ENCODE data around the gene PKNOX1.

DNA sequence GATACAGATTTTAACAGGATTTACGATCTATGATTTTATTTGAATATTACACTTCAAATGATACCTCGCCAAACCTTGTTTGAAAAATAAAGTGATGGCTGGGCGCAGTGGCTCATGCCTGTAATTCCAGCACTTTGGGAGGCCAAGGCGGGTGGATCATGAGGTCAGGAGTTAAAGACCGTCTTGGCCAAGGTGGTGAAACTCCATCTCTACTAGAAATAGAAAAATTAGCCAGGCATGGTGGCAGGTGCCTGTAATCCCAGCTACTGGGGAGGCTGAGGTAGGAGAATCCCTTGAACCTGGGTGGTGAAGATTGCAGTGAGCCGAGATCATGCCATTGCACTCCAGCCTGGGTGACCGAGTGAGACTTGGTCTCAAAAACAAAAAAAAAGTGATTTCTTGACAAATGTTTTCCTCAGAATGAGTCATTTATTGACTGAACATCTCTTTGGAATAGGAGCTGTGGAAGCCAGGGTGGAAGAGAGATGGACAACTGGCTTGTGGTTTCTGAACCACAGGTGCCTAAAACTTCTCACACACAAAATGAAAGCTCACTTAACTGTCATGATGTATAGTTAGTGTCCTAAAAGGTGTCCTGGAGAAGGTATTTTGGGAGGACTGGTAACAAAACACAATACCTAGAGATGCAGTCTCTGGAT, 11.9 kb downstream of the PKNOX1 start:
- TF ChIP-seq ZNF274 (IDR thresholded peaks at IDR 0.05; ENCODE audit: low read depth, low read length) (no peak), YY1 (IDR thresholded peaks at IDR 0.05; ENCODE audit: insufficient read depth, insufficient read length) (no peak), SUZ12 (IDR thresholded peaks at IDR 0.05; ENCODE audit: extremely low read depth, insufficient read depth, insufficient read length) (no peak)

Measured in NT2/D1 (cell line).